Fibroblast of skin of right quadriceps (primary cell): Measurements from ENCODE around the gene ACSL6.

Experiments
- DNase-seq: peaks from one replicate; pipeline ENCODE4 v3.0.0-alpha.2; 2013

Gene ACSL6

GRCh38 chr5:131974622-131974955, 36.9 kb downstream of the ACSL6 start:
- DNase-seq, result no peak

DNA sequence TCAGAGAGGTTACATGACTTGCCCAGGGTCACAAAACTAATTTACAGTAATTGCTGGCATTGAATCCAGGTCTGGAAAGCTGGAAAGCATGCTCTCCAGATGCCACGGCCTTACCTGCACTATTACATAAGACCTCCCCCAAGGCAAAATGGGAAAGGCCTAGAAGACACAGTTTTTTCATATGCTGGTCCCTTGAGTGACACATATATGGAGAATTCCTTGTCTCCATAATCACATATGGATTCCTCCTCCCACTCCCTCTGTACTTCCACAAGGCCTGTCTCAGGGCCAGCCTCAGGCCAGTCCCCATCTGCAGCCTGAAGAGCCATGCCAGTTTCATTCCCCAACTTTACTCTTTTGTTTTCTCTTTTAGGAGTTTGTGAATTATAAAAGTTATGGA, 37.4 kb downstream of the ACSL6 start:
- DNase-seq, result no peak

GRCh38 chr5:131973089-131973712, 38.3 kb downstream of the ACSL6 start:
- no peak for DNase-seq

GRCh38 chr5:131968396-131968954, 43.0 kb downstream of the ACSL6 start:
- DNase-seq, result no peak

GRCh38 chr5:131966551-131966950, 44.9 kb downstream of the ACSL6 start:
- no peak for DNase-seq

GRCh38 chr5:131965826-131966415, 45.5 kb downstream of the ACSL6 start:
- DNase-seq, result no peak

DNA sequence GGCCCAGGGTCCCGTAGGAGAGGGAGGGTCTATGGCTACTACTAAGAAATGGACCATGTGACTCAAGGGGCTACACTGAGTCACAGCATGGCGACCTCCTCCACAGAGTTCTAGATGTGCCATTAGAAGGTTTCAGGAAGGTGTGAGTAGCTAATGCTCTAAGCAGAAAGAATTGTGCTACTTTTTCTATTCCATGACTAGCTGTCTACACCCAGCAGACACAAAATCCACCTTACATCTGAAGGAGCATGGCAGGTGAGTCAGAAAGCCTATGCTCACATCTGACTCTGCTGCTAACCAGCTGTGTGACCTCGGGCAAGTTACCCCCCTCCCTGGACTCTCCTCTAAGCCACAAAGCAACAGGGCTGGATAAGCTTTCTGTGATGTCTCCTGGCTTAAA, 51.6 kb downstream of the ACSL6 start:
- no peak for DNase-seq

GRCh38 chr5:131959136-131959535, 52.3 kb downstream of the ACSL6 start:
- no peak for DNase-seq

DNA sequence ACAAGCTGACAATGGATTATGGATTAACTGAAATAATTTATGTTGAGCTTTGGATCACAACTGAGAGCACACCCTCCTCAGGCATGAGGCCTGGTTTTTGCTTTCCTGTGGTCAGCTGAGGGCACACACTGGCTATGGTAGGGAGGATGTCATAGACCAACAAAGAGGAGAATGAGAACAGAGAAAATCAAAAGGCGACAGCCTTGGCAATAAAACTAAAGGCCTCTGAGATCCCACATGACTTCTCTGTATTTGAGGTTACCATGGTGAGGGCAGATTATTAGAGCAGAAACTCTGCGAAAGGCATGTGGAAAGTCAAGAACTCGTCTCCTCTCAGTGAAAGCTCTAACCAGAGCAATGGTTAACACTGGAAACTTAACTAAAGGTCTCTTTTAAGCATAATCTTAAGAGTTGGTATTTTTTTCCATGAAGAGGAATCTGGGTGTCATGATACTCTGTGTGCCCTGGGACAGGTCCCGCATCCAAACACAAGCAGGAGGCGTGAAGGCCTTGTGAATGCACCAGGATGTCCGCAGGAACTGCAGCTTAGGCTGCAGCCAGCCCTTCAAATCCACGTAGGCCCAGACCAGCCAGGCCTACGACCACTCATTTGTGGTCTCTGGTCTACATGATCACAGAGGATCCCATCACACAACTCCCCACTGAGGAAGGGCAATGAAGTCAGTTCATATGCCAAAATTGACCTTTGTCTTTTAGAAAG, 53.6 kb downstream of the ACSL6 start:
- DNase-seq, result no peak

DNA sequence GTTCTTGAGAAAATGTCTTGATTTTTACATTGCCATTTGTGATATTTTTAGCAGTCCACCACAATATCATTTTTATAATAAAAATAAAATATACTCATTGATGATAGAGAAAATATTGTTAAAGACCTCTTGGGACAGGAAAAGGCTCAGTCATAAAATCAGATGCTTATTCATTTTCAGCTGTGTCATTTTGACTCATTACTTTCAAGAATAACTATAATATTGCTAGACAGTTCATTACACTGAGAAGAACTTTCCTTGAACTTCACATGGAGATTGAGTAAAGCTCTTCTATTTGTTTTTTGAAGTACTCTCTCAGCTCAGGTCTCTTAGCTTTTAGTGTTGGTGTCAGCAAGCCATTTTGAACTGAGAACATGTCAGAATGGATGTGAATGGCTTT, 57.5 kb downstream of the ACSL6 start:
- no peak for DNase-seq

DNA sequence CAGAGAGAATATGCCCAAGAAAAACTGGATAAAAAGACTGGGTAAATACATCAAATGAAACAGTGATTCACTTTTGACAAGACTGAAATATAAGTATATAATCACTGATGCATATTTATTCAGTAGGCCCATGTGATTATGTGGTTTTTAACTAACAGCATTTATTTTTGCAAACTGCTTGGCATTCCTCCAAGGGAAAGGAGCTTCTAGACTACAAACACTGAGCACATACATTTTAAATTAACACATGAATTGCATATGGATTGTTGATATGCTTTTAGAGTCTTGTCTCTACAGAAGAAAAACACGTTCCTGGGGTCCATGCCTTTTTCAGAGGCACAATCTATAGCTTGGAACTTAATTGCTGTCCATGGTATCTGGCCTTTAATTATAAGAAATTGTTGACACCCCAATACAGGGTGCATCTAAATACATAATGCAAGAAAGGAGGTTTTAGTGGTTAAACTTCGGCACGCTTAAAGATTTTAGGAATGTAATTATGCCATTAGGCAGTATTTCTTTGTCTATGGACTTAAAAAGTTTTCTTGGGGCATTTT, 59.1 kb downstream of the ACSL6 start:
- peak; percentile 30 for DNase-seq

- DNase-seq, result no peak
Measured at GRCh38 chr5:131950706-131951105, 60.8 kb downstream of the ACSL6 start.

DNA sequence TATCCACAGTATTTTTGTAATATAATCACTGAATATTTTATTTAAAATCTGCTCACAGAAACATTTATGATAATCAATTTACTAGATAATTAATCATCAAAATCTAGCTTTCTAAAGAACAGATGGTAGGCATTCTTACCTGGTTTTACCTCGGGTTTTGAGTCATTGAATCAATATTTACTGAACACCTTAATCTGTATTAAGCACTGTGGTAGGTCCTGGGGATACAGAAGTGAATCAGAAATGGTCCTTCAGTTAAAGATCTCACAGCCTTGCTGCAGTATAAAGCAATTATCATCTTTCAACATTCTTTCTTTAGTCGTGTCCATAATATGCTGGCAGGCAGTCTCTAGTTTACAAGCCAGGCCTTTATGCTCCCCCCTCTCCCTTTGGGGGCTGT, 64.0 kb downstream of the ACSL6 start:
- no peak for DNase-seq

DNA sequence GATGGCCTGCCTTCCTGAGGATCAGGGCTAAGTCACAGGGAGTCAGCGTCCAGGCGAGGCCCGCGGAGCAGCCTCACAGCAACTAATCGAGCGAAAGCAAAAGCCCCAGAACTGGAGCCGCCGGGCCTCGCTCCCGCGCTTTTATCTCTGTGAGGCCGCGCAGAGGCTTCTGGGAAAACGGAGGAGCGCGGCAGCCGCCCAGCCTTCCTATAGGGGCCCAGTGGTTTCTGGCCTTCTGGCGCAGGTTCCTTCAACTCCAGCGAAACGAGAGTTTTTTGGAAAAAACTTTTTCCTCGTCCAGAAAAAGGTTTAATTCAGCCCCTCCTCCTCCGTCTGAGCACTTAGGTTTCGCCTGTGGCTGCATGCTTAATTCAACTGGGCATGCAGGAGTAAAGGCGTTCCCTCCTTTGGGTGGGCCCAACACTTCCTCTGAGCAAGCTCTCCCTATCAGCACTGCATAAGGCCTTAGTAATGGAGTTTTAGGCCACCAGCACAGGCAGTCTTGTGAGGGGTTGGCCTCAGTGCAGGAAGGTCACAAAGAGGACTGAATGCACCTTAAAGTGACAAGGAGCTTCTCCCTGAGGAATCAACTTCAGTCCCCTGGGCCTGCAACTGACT, 65.8 kb downstream of the ACSL6 start, which contains the start of gene MEIKIN:
Gene MEIKIN, minus strand, starts transcription at position 113 of the 618 bp plus-strand sequence. CDS start 158 bp downstream, outside the sequence.
- DNase-seq, result no peak

- DNase-seq, result no peak
Measured at GRCh38 chr5:131944702-131945550, 66.5 kb downstream of the ACSL6 start.

GRCh38 chr5:131943916-131944315, 67.5 kb downstream of the ACSL6 start:
- no peak for DNase-seq

DNA sequence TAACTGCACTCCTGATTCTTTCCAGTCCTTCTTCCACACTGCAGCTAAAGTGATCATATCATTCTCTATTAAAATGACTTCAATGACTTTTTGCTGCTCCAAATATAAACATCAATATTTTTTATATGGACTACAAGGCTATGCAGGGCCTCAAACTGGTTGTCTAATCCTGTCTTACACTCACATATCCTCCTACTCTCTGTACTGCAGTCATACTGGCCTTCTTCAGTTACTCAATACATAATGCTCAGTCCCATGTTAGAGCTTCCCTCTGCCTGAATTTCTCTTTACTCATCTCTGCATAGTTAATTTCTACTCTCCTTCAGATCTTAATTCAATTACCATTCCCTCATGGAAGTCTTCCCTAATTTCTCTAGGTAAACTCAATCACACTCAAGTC, 69.4 kb downstream of the ACSL6 start:
- no peak for DNase-seq

DNA sequence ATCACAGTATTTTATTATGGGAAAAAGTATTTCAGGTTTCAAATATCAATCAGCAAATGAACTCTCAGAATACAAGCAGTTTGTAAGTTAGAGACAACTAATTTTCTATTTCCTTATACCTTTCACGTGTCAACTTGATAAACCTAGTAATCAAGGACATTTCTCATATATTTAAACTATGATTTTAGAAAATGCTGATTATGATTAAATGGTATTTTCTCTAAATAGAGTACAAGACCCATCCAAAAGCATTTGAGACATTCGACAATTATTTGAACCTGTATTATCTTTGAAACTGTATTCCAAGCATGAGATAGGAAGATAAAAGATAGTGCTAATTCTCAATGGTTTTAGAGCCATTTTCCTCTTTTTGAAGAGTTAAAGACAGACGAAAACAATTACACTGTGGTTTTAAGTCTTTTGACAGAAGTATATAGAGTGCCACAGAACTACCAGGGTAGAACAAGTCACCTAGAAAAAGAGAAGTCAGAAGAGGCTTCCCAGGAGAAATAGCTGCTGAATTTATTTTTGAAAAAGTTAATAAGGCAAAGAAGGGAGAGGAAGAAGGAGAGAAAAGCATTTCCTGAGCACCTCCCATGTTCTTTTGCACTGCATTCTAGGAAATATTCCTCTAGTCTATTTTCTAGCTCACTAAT, 71.6 kb downstream of the ACSL6 start:
- DNase-seq, result no peak

- DNase-seq, result no peak
Measured at GRCh38 chr5:131932235-131932634, 79.2 kb downstream of the ACSL6 start.

DNA sequence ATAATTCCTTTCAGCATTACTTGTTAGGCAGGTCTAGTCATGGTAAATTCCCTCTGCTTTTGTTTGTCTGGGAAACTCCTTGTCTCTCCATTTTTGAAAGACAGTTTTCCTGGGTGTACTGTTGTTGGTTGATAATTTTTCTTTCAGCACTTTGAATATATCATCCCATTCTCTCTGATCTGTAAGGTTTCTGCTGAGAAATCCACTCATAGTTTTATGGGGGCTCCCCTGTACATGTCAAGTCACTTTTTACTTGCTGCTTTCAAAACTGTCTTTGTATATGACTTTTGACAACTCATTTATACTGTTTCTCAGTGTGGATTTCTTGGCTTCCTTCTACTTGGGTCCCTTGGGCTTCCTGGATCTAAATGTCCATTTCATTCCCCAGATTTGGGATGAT, 82.5 kb downstream of the ACSL6 start:
- no peak for DNase-seq

DNA sequence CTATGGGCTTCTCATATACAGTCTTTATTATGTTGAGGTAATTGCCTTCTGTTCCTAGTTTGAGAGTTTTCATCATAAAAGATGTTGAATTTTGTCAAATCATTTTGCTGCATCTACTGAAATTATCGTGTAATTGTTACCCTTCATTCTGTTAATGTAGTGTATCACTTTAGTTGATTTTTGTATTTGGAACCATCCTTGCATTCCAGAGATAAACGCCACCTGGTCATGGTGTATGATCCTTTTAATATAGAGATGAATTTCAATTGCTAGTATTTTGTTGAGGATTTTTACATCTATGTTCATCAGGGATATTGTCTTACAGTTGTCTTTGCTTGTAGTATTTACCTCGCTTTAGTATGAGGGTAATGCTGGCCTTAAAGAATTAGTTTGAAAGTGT, 85.3 kb downstream of the ACSL6 start:
- no peak for DNase-seq

DNA sequence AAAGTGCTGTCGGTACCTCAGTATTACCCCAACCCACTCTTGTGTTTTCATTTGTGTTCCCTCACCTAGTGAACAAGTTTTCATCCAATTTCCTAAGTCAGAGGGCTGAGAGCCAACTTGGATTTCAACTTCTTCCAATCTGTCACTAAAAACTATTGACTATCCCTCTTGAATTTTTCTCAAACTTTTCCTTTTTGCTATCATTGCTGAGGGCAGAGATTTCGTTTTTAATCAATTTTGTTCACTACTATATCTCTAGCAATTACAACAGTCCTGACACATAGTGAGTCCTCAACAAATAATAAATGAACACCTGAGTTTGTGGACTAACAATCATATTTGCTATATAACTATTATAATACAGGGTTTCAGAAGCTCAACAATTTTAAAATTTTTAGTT, 95.0 kb downstream of the ACSL6 start:
- no peak for DNase-seq
